Esophagus muscularis mucosa (tissue), 4 donors: ENCODE measurements around the gene ZNF362.

ENCODE experiments used
- CTCF ChIP-seq, 3 experiments: fragments of 200-600 bp in 2 of 3; fragments of 450-650 bp in 1 of 3; sonication (generic) in 2 of 3; IDR thresholded peaks; one replicate each; pipeline ENCODE4 v1.5.1; 2017 to 2019; ENCODE audit warnings: antibody characterized with exemption in 3 of 3, mild to moderate bottlenecking in 2 of 3, moderate library complexity in 1 of 3
- EP300 ChIP-seq: sonication (generic); formaldehyde crosslinking; IDR thresholded peaks from one replicate; pipeline ENCODE4 v1.6.1; 2017; ENCODE audit warnings: antibody characterized with exemption
- POLR2A ChIP-seq: fragments of 450-650 bp; IDR thresholded peaks from one replicate; pipeline ENCODE4 v1.6.1; 2017; ENCODE audit warnings: antibody characterized with exemption, moderate library complexity, mild to moderate bottlenecking, low read depth
- POLR2AphosphoS5 ChIP-seq, 2 donors: sonication (generic); formaldehyde crosslinking; IDR thresholded peaks; one replicate each; pipeline ENCODE4 v1.6.1; 2017; ENCODE audit warnings: antibody characterized with exemption in 2 of 2

GRCh38 chr1:33327587-33328325 is 71.5 kb downstream of the ZNF362 start:
- TF ChIP-seq CTCF (IDR thresholded peaks at IDR 0.05), result no peak
- no peak for TF ChIP-seq POLR2A
- peak; percentile 27 to 57 for TF ChIP-seq POLR2AphosphoS5 (IDR thresholded peaks at IDR 0.05)
- TF ChIP-seq EP300, result no peak
